ENCODE results near the gene ANKS3.
A peak's percentile ranks its signal among the peaks of the same experiment; 100 is the strongest.

GRCh38 chr16:4734730-4735535 lies 862 bp upstream of the ANKS3 start:
- TF ChIP-seq CTCF (IDR thresholded peaks at IDR 0.05 in 2 of 3, conservative IDR thresholded peaks at IDR 0.05 in 1 of 3; ENCODE audit: borderline replicate concordance in 1 of 3, insufficient read depth in 1 of 3, low read depth in 2 of 3, low read length in 2 of 3) (no peak), MAX (IDR thresholded peaks at IDR 0.05) (peak; percentile 64), POLR2A (IDR thresholded peaks at IDR 0.05; ENCODE audit: borderline replicate concordance, extremely low read depth, insufficient read depth, insufficient read length) (no peak), EZH2 (IDR thresholded peaks at IDR 0.05) (no peak)
